ENCODE measurements around the gene GRM4.
A peak's percentile ranks its signal among the peaks of the same experiment; 100 is the strongest.

The GRM4 gene

GRCh38 chr6:34157236-34157830 is 11.4 kb upstream of the GRM4 start:
- no peak for DNase-seq

GRCh38 chr6:34155471-34156300 is 9.8 kb upstream of the GRM4 start:
- no peak for DNase-seq

- peak in 4 of 5 donors; percentile 43 to 59 (median 48) for DNase-seq
Observed at GRCh38 chr6:34154668-34155447, 9.0 kb upstream of the GRM4 start.

GRCh38 chr6:34152806-34153520 is 7.1 kb upstream of the GRM4 start:
- no peak for DNase-seq

- no peak for DNase-seq
Observed at GRCh38 chr6:34152042-34152524, 6.2 kb upstream of the GRM4 start.

GRCh38 chr6:34151321-34152041 is 5.6 kb upstream of the GRM4 start:
- DNase-seq: no peak

GRCh38 chr6:34150766-34151165 is 4.9 kb upstream of the GRM4 start:
- no peak for DNase-seq

- DNase-seq: no peak
Observed at GRCh38 chr6:34149831-34150400, 4.0 kb upstream of the GRM4 start.

- DNase-seq: no peak
Observed at GRCh38 chr6:34149452-34149810, 3.5 kb upstream of the GRM4 start.

- no peak for DNase-seq
Observed at GRCh38 chr6:34148631-34149451, 3.0 kb upstream of the GRM4 start.

- DNase-seq: no peak
Observed at GRCh38 chr6:34147906-34148630, 2.2 kb upstream of the GRM4 start.

GRCh38 chr6:34146801-34147592 is 1.1 kb upstream of the GRM4 start:
- DNase-seq: no peak

GRCh38 chr6:34145161-34146020 is 496 bp downstream of the GRM4 start:
- no peak for DNase-seq

- DNase-seq: no peak
Observed at GRCh38 chr6:34144581-34145160, 1.2 kb downstream of the GRM4 start.

GRCh38 chr6:34143884-34144580 is 1.9 kb downstream of the GRM4 start:
- peak in 3 of 5 donors; percentile 28 to 30 (median 30) for DNase-seq

- no peak for DNase-seq
Observed at GRCh38 chr6:34143196-34143883, 2.5 kb downstream of the GRM4 start.

All from T-helper 1 cell (primary cell).